ENCODE measurements around the gene SMIM36.
"Not testable (repeated sequence)": the region's sequence is repeated elsewhere in the genome, so short reads cannot be mapped to it uniquely, and the experiment has no call there.

SMIM36 gene

GRCh38 chr17:55410722-55411462 is 100.4 kb downstream of the SMIM36 start:
- no peak for DNase-seq

- no peak for DNase-seq
These were observed 102.0 kb downstream of the SMIM36 start for GRCh38 chr17:55409030-55409800.

- DNase-seq: no peak
These were observed 103.3 kb downstream of the SMIM36 start for GRCh38 chr17:55407641-55408566.

- DNase-seq: no peak
These were observed 105.7 kb downstream of the SMIM36 start for GRCh38 chr17:55405600-55405999.

GRCh38 chr17:55404197-55404596 is 107.1 kb downstream of the SMIM36 start:
- not testable (repeated sequence) for DNase-seq

- DNase-seq: no peak
These were observed 108.9 kb downstream of the SMIM36 start for GRCh38 chr17:55402374-55402773.

All from CD4-positive, alpha-beta T cell treated with Interleukin-10 for 1 hour (primary cell).